ENCODE results near the gene NAXD. TPM values are rescaled to one million over a fixed set of nuclear protein-coding genes. Genes with fewer than 3 reads are reported as not detected.

Gene NAXD
- total and polyA plus RNA-seq, 2 of the 4 experiments (the other 2 are of a cell fraction), result 10.2 to 27.2 TPM

DNA sequence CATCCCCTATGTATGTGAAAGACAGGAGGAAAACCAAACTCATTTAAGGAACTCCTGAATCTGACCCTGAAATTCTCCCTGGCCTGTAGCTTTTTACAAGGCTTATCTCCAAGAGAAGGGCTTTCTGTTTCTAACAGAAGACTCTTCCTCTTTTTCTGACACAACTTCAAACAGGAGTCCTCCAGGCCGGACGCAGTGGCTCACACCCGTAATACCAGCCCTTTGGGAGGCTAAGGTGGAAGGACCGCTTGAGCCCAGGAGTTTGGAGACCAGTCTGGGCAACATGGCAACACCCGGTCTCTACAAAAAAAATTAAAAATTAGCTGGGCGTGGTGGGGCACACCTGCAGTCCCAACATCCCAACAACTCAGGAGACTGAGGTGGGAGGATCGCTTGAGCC is 48.7 kb downstream of the NAXD start:
- no peak for DNase-seq
- Histone ChIP-seq H4K91ac (ENCODE audit: insufficient read depth, low read depth, low read length) (no peak overlapping the region), H3K9ac (ENCODE audit: low read depth, low read length) (no peak overlapping the region), H2AFZ (replicated peaks; ENCODE audit: low read length, poor library complexity) (no peak overlapping the region), H3K4me1 (ENCODE audit: control insufficient read depth, insufficient read depth, low read length) (no peaks in the 10 kb centered on the region), H3K4ac (ENCODE audit: low read depth, low read length) (no peak overlapping the region), H2BK5ac (ENCODE audit: low read depth, low read length, poor library complexity, severe bottlenecking) (no peak overlapping the region), H3K4me2 (ENCODE audit: low read depth, low read length) (no peak overlapping the region), H3K18ac (ENCODE audit: low read depth, low read length) (no peak overlapping the region), H4K5ac (ENCODE audit: low read depth, low read length) (no peak overlapping the region), H3K4me3 (ENCODE audit: insufficient read depth, low read depth, low read length) (no peak overlapping the region), H3K23ac (ENCODE audit: low read depth, low read length) (no peak overlapping the region), H3K9me3 (ENCODE audit: control insufficient read depth, insufficient read depth, low read length) (peaks cover 3% of the 10 kb centered on the region), H2BK15ac (ENCODE audit: low read depth, low read length) (no peak overlapping the region), H2BK20ac (ENCODE audit: low read depth, low read length) (no peak overlapping the region), H2AK9ac (replicated peaks; ENCODE audit: low read depth, low read length, poor library complexity) (no peak overlapping the region), H3K79me1 (ENCODE audit: low read depth in 1 of 2, low read length in 2 of 2) (peaks cover 3 to 7% of the 10 kb centered on the region in 2 experiments; a peak in 2 of 4 replicates), H3K36me3 (ENCODE audit: control insufficient read depth, insufficient read depth, low read length) (peaks cover 58% of the 10 kb centered on the region), H2BK120ac (ENCODE audit: low read depth, low read length) (no peak overlapping the region), H3K27me3 (ENCODE audit: control insufficient read depth, insufficient read depth, low read length) (no peaks in the 10 kb centered on the region), H3K27ac (ENCODE audit: insufficient read depth, low read length) (no peak overlapping the region), H4K8ac (ENCODE audit: low read depth in 2 of 2, low read length in 2 of 2) (no peak overlapping the region), H2AK5ac (ENCODE audit: low read depth, low read length) (no peak overlapping the region), H4K20me1 (ENCODE audit: insufficient read depth, low read length) (no peaks in the 10 kb centered on the region), H3K14ac (replicated peaks; ENCODE audit: low read depth, low read length) (no peak overlapping the region), H3K56ac (ENCODE audit: extremely low read depth, insufficient read depth, low read length) (no peak overlapping the region), H3K9me1 (ENCODE audit: insufficient read depth, low read length) (no peaks in the 10 kb centered on the region)
- no CpG with 5 or more reads among the region's 7 CpGs for WGBS, 2 experiments (ENCODE audit: extremely low coverage in 2 of 2, insufficient read length in 1 of 2)
- TF ChIP-seq MXI1 (IDR thresholded peaks at IDR 0.05; ENCODE audit: borderline replicate concordance, low read depth, low read length) (no peak), MAZ (IDR thresholded peaks at IDR 0.05; ENCODE audit: borderline replicate concordance, low read depth, low read length) (no peak), ELK1 (IDR thresholded peaks at IDR 0.05; ENCODE audit: borderline replicate concordance, low read depth, low read length) (no peak), POLR2A (IDR thresholded peaks at IDR 0.05; ENCODE audit: low read depth, low read length) (no peak), CEBPB (IDR thresholded peaks at IDR 0.05; ENCODE audit: low read depth, low read length) (no peak), RCOR1 (IDR thresholded peaks at IDR 0.05; ENCODE audit: insufficient replicate concordance, low read length) (no peak), CHD1 (IDR thresholded peaks at IDR 0.05; ENCODE audit: low read depth, low read length) (no peak), SMC3 (IDR thresholded peaks at IDR 0.05; ENCODE audit: low read depth, low read length) (no peak), BHLHE40 (IDR thresholded peaks at IDR 0.05; ENCODE audit: low read depth, low read length) (no peak), FOS (IDR thresholded peaks at IDR 0.05; ENCODE audit: low read depth, low read length) (no peak), RFX5 (IDR thresholded peaks at IDR 0.05; ENCODE audit: low read depth, low read length) (no peak), MAFK (IDR thresholded peaks at IDR 0.05; ENCODE audit: low read depth, low read length) (no peak), RAD21 (IDR thresholded peaks at IDR 0.05; ENCODE audit: low read length) (no peak)
- TF ChIP-seq, protein P1, sequence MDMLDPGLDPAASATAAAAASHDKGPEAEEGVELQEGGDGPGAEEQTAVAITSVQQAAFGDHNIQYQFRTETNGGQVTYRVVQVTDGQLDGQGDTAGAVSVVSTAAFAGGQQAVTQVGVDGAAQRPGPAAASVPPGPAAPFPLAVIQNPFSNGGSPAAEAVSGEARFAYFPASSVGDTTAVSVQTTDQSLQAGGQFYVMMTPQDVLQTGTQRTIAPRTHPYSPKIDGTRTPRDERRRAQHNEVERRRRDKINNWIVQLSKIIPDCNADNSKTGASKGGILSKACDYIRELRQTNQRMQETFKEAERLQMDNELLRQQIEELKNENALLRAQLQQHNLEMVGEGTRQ (IDR thresholded peaks at IDR 0.05; ENCODE audit: low read depth, low read length), result no peak
- intact Hi-C loops (cut with micrococcal nuclease) (no loop called here), dilution Hi-C loops (cut with HindIII; ENCODE audit: low sequenced_read_pairs, unreplicated experiment) (no loop called here), in situ Hi-C loops (cut with MboI; ENCODE audit: low sequenced_read_pairs) (no loop called here)
- POLR2A ChIA-PET (ENCODE audit: unreplicated experiment), result interaction anchor here (0.6 kb wide), 1 partner anchor 154 kb away, joined by 4 read pairs; no protein-coding TSS in a partner anchor
- CTCF ChIA-PET, result no interaction called here
- ATAC-seq (ENCODE audit: low read depth), result no peak
- BruUV-seq (replicated peaks), result no TSS peak
